HG03457 (cell line): ENCODE results near the gene ANKRD40.
"Not testable (repeated sequence)": the region's sequence is repeated elsewhere in the genome, so short reads cannot be mapped to it uniquely, and the experiment has no call there.

Source experiments
- ATAC-seq: cut with Tn5 transposase; IDR thresholded peaks from one replicate; pipeline ENCODE4 v1.9.1; 2021; ENCODE audit warnings: moderate number of reproducible peaks; ENCODE audit not compliant: unreplicated experiment

ANKRD40 gene

DNA sequence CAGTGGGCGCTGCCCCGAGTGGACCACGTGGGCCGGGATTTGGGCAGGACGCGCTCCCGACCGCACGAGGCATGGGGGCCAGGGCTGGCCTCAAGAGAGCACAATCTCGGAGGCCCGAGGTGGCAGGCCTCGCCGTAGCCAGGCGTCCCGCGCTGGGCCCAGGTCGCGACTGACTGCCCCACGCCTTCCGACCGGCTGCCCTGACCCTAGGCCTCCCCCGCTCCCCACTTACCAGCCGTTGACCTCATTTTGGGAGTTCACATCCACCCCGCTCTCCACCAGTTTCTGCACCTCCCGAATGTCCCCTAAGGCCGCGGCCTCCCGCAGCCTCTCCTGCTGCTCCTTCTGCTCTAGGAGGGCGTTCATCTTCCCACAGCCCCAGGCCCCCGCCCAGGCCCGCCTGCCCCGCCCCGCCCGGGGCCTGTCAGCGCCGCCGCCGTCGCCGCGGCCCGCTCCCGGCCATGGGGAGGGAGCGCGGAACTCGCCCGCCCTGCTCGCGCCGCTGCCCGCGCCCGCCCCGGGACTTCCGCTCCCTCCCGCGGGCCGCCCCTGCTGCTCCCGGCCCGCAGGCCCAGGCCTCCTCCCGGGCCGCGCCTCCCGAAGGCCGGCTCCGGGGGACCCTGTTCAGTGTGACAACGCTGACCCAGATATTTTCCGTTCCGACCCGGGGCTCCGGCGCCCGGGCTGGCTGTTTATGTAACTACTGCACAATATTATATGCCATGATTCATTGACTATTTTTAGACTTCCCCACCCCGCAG is at the start of gene ANKRD40:
Gene ANKRD40, minus strand, starts transcription at position 626 of the 761 bp plus-strand sequence. Its CDS starts 260 bp downstream, at position 366.
- ATAC-seq, result peak; percentile 55

DNA sequence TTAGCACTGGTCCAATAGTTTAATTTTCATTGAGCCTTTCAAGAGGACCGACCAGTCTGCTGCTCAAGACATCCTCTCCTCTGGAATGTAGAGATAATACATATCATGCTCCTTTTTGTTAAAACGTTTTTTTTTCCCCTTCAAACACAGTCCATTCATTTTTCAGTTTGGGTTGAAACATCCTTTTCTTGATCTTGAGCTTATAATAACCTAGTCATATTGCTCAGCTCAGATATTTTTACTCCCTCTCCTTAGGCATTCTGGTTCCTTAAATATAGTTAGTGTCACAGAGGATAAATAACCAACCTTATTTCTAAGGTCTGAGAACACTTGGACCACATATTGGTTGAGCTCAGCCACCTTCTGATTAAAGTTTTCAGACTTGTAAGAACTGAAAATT is 46.8 kb upstream of the ANKRD40 start:
- ATAC-seq, result no peak

GRCh38 chr17:50749245-50749644 is 41.5 kb upstream of the ANKRD40 start:
- ATAC-seq, result no peak

GRCh38 chr17:50745631-50746030 is 37.9 kb upstream of the ANKRD40 start:
- no peak for ATAC-seq

GRCh38 chr17:50739098-50739497 is 31.4 kb upstream of the ANKRD40 start:
- no peak for ATAC-seq

- ATAC-seq, result no peak
These were observed 29.5 kb upstream of the ANKRD40 start for GRCh38 chr17:50737118-50737698.

GRCh38 chr17:50735287-50735686 is 27.6 kb upstream of the ANKRD40 start:
- ATAC-seq, result no peak

GRCh38 chr17:50731575-50732460 is 24.1 kb upstream of the ANKRD40 start:
- no peak for ATAC-seq

DNA sequence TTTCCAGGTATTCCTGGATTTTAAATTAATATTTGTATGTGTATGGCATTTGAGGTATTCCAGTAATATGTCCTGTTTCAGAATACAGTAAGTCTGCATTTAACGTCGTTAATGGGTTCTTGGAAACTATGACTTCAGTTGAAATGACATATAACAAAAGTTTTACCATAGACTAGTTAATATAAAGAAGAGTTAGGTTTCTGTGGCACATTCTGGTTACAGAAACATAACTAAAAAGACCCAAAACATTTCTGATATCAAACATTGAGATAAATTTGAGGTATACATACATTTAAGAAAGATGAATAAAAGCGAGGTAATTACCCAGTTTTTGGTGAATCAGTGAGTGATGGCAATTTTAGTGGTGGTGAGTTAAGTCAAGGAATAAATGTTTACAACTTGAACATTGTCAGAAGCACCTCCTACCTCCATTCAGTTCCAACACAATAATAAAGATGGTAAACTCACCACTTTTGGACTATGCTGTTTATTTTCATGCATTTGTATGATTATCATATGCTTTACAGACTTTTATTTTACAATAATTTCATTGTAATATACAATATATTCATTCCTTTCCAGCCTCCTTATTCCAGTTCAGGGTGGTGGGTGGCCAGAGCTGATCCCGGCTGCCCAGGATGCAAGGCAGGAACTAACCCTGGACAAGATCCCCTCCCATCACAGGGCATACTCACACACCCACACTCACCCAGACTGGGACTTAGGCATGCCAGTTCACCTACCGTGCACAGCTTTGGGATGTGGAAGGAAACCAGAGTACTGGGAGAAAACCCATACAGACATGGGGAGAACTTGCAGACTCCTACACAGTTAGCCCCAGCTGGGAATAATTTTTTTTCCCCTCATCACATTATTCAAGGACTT is 21.4 kb upstream of the ANKRD40 start:
- ATAC-seq, result no peak

GRCh38 chr17:50728112-50728429 is 20.4 kb upstream of the ANKRD40 start:
- no peak for ATAC-seq

GRCh38 chr17:50725769-50726655 is 18.3 kb upstream of the ANKRD40 start:
- ATAC-seq, result no peak

- not testable (repeated sequence) for ATAC-seq
These were observed 16.9 kb upstream of the ANKRD40 start for GRCh38 chr17:50724622-50725021.

GRCh38 chr17:50722746-50723145 is 15.0 kb upstream of the ANKRD40 start:
- no peak for ATAC-seq

DNA sequence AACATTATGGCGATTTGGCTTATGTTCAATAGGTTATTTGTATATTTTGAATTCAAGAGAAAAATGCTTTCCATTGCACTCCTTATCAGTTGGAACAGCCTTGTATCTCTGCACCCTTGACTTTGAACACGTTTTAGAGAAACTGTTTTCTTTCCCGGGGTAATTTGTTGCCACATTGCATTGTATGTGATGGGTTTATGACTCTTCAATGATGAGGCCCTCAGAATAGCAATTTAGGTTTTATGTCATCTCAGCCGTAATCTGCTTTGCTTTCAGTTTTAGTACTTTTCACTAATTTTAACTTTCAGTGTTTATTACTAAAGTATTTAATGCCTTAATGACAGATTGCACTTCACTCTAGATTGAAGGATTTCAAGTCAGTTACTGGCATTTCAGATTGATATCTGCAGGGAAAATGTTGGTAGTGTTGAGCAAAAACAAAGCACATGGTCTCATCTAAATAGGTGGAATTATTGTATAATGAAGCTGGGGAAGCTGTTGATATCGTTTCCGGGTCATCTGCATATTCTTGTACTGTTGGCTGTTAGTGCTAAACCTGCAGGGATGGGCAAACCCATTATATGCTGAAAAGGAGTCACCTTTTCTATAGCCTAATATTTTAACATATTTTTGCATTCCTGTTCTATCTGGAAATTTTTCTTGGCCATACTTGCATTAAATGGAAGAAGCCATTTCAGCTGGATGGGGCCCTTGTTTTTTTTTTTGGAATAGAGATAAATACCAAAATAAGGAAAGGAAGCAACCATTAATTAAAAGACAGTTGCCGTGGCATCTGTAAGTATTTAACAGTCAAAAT is 13.7 kb upstream of the ANKRD40 start:
- no peak for ATAC-seq

- ATAC-seq, result no peak
These were observed 12.4 kb upstream of the ANKRD40 start for GRCh38 chr17:50719924-50720794.

DNA sequence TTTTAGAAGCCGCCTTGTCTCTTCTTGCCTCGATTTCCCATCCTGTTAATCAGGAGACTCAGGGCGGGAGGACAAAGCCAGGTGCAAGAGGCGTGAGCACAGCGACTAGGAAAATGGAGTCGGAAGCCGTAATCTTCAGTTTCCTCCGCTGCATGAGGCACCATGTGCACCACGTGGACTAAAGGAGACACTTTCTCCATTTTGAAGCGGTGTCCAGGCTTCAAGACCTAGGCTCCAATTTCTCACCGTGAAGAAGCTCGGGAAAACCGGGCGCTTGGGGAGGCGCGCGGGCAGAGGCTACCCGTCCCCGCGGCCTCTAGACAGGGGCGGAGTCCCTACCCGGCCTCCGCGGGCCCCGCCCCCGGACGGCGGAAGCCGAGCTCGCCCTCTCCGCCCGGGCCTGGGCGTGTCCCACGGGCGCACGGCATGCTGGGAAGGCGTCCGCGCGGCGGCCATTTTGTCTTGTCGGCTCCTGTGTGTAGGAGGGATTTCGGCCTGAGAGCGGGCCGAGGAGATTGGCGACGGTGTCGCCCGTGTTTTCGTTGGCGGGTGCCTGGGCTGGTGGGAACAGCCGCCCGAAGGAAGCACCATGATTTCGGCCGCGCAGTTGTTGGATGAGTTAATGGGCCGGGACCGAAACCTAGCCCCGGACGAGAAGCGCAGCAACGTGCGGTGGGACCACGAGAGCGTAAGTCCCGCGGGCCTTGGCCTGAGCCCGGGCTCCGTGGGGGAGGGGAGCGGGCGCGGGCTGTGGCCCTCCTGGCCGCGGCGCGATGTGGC is 11.6 kb upstream of the ANKRD40 start, which contains the start of gene LUC7L3:
Gene LUC7L3, plus strand, starts transcription at position 460 of the 780 bp plus-strand sequence. Its CDS starts 130 bp downstream, at position 590.
- peak; percentile 84 for ATAC-seq

DNA sequence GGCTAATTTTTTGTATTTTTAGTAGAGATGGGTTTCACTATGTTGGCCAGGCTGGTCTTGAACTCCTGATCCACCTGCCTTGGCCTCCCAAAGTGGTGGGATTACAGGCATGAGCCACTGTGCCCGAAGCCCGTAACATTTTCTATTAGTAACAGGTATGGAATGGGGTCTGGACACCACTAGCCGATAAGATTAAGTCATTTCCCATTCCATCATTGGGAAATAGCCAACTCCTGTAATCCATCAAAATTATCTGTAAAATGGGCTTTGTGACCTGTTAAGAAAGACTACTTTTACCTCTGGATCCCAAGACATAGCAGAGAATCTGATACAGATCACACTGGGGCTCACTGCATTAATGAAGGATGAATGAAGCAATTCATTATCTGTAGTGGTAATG is 7.8 kb upstream of the ANKRD40 start:
- ATAC-seq, result no peak
